ENCODE data around the gene DDX23.

GRCh38 chr12:48818831-48819590 lies 33.0 kb downstream of the DDX23 start:
- peak in 1 of 3 donors; percentile 30 for TF ChIP-seq CTCF (IDR thresholded peaks at IDR 0.05)
- TF ChIP-seq POLR2A (IDR thresholded peaks at IDR 0.05): no peak
